ENCODE data around the gene IL24. TPM values are rescaled to one million over a fixed set of nuclear protein-coding genes. Genes with fewer than 3 reads are reported as not detected.

Gene IL24
- total RNA-seq, 1 donor from 2014 or later, result not detected

DNA sequence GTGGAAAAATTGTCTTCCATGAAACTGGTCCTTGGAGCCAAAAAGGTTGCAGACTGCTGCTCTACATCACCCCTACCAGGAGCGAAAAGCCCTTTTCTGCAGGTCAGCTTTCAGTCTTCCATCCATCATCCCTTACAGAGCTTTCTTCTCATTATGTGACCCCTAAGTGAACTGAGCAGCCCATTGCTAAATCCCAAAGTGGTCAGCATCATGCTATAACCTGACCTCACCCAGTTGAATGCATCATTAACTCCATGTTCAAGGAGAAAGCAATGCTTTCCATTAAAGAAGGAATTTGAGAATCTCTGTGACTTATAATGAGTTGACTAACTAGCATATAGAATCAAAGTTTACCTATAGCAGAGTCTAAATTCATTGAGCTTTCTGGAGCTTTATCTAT, 10.4 kb upstream of the IL24 start:
- no peaks in the 10 kb centered on the region for H3K27me3 ChIP-seq (ENCODE audit: low read depth)
- no peak overlapping the region for H3K27ac ChIP-seq
- intact Hi-C loops (cut with DNase I), result no loop called here
- H3K4me1 ChIP-seq, result peaks cover 10% of the 10 kb centered on the region
- H3K4me3 ChIP-seq, result no peak overlapping the region
- ATAC-seq (no peak), DNase-seq (no peak)
- TF ChIP-seq, protein P1, sequence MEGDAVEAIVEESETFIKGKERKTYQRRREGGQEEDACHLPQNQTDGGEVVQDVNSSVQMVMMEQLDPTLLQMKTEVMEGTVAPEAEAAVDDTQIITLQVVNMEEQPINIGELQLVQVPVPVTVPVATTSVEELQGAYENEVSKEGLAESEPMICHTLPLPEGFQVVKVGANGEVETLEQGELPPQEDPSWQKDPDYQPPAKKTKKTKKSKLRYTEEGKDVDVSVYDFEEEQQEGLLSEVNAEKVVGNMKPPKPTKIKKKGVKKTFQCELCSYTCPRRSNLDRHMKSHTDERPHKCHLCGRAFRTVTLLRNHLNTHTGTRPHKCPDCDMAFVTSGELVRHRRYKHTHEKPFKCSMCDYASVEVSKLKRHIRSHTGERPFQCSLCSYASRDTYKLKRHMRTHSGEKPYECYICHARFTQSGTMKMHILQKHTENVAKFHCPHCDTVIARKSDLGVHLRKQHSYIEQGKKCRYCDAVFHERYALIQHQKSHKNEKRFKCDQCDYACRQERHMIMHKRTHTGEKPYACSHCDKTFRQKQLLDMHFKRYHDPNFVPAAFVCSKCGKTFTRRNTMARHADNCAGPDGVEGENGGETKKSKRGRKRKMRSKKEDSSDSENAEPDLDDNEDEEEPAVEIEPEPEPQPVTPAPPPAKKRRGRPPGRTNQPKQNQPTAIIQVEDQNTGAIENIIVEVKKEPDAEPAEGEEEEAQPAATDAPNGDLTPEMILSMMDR (IDR thresholded peaks at IDR 0.05), result no peak
- H3K36me3 ChIP-seq, result no peaks in the 10 kb centered on the region
- no peaks in the 10 kb centered on the region for H3K9me3 ChIP-seq

DNA sequence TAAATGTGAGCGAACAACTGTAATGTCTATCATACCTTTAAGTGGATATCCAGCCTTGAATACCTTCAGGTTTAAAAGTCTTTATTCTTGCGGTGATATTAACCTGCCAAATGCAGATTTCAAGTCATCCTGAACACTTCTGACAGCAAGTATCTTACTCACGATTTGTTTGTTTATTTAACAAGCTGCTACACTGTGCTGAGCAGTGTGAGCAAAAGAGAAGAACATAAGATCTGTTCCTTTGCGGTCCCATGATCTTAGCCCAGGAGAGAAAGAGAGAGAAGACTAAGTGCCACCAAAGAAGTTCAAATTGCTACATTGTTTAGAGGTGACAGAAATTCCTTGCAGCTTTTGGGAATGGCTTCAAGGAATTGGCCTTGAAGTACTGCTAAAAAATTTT, 9.5 kb upstream of the IL24 start:
- ATAC-seq (no peak), DNase-seq (no peak)
- H3K4me3 ChIP-seq, result no peak overlapping the region
- TF ChIP-seq, protein P1 (IDR thresholded peaks at IDR 0.05), result no peak
- peaks cover 18% of the 10 kb centered on the region for H3K4me1 ChIP-seq
- no peaks in the 10 kb centered on the region for H3K9me3 ChIP-seq
- intact Hi-C loops (cut with DNase I), result no loop called here
- H3K27ac ChIP-seq, result no peak overlapping the region
- no peaks in the 10 kb centered on the region for H3K27me3 ChIP-seq (ENCODE audit: low read depth)
- no peaks in the 10 kb centered on the region for H3K36me3 ChIP-seq

DNA sequence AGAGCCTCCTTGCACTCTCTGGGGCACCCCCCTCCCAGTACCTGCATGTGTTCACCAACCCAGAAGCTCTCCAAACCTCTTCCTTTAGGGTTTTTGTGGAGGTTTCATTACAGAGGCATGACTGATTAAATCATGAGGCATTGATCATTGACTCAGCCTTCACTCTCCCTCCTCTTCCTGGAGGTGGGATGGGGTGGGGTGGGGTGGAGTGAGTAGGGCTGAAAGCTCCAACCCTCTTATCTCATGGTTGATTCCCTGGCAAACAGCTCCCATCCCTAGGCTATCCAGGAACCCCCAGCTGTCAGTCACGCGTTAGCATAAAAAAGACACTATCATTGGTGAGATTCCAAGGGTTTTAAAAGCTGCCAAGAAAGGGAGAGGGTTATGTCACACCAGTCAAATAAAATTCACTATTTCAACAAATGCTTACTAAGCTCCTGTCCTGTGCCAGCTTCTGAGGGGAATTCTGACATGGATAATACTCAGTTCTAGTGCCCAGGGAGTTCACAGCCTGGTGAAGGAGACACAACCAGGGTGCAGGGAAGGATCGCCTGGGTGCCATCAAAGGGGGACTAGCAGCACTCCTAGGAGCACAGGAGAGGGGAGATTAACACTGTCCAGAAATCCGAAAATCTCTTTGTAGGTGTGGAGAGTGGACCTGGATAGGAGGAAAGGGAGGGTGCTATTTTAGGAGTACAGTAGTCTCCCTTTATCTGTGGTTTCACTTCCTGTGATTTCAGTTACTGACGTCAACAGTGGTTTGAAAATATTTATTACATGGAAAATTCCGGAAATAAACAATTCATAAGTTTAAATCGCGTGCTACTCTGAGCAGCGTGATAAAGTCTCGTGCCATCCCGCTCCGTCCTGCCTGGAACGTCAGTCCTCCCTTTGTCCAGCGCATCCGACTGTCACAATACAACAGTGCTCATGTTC, 6.8 kb upstream of the IL24 start:
- peaks cover 24% of the 10 kb centered on the region for H3K4me1 ChIP-seq
- no peaks in the 10 kb centered on the region for H3K9me3 ChIP-seq
- H3K36me3 ChIP-seq, result no peaks in the 10 kb centered on the region
- DNase-seq (no peak), ATAC-seq (peak; percentile 49 to 60)
- no peak overlapping the region for H3K27ac ChIP-seq
- TF ChIP-seq, protein P1 (IDR thresholded peaks at IDR 0.05), result no peak
- intact Hi-C loops (cut with DNase I), result no loop called here
- H3K27me3 ChIP-seq (ENCODE audit: low read depth), result no peaks in the 10 kb centered on the region
- no peak overlapping the region for H3K4me3 ChIP-seq

DNA sequence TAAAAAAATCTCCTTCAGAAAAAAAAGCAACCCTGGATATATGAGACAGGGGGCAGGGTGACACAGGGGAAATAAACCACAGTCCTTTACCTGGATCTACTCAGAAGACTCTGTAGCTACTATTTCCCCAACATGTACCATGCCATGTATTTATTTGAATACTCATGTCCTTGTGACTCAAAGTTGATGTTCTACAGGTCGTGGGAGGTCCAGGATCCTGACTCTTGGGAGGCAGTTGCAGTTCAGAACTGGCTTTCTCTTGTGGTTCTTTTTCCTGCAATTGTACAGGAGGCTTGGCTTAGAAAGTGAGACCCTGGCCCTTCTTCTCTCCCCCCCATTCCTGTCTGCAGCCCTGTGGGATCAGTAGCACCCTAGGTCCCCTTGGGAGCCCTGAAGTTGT, 5.8 kb upstream of the IL24 start:
- DNase-seq, result no peak
- TF ChIP-seq, protein P1 (IDR thresholded peaks at IDR 0.05), result no peak
- Histone ChIP-seq H3K9me3 (no peaks in the 10 kb centered on the region), H3K4me1 (peaks cover 34% of the 10 kb centered on the region), H3K27ac (no peak overlapping the region), H3K4me3 (no peak overlapping the region), H3K36me3 (no peaks in the 10 kb centered on the region), H3K27me3 (ENCODE audit: low read depth) (no peaks in the 10 kb centered on the region)
- intact Hi-C loops (cut with DNase I), result no loop called here
- no peak for ATAC-seq

DNA sequence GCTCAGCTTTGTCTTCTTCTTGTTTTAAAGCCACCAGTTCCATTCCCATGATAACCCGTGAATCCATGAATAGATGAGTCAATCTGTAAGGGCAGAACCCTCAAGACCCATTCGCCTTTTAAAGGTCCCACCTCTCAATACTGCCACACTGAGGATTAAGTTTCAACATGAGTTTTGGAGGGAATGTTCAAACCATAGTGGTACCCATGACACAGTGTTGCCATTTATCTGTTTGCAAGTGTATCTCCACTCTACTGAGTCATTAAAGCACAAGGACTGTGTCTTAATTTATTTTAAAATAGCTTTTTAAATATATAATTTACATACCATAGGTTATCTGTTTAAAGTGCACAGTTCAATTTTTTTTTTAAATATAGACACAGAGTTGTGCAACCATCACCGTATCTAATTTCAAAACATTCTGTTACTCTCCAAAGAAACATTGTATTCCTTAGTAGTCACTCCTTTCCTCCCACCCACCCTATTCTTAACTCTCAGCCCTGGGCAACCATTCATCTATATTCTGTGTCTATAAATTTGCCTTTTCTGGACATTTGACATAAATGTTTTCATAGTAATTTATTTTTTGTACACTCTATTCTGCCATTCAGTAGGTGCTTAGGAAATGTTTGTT, 4.8 kb upstream of the IL24 start:
- H3K27ac ChIP-seq, result no peak overlapping the region
- intact Hi-C loops (cut with DNase I), result no loop called here
- H3K36me3 ChIP-seq, result no peaks in the 10 kb centered on the region
- no peaks in the 10 kb centered on the region for H3K9me3 ChIP-seq
- ATAC-seq, result no peak
- TF ChIP-seq, protein P1 (IDR thresholded peaks at IDR 0.05), result no peak
- DNase-seq, result no peak
- H3K4me3 ChIP-seq, result no peak overlapping the region
- peaks cover 37% of the 10 kb centered on the region for H3K4me1 ChIP-seq
- no peaks in the 10 kb centered on the region for H3K27me3 ChIP-seq (ENCODE audit: low read depth)
